SK-N-SH treated with all-trans-retinoic acid at 6 μM for 48 hours (cell line): ENCODE measurements around the gene CDC42BPB.

Experiments
- ARNTL ChIP-seq: fragments of 450-650 bp; formaldehyde crosslinking; IDR thresholded peaks from 2 replicates; pipeline ENCODE4 v1.5.0; 2020; ENCODE audit warnings: low read depth, mild to moderate bottlenecking, moderate library complexity, borderline replicate concordance
- BACH2 ChIP-seq: fragments of 250-450 bp; sonication (Bioruptor Pico); IDR thresholded peaks from 2 replicates; pipeline ENCODE4 v1.9.0; 2021; ENCODE audit warnings: mild to moderate bottlenecking, borderline replicate concordance
- ISL1 ChIP-seq: fragments of 250-450 bp; sonication (Bioruptor Pico); IDR thresholded peaks from 2 replicates; pipeline ENCODE4 v2.1.2; 2022; ENCODE audit warnings: mild to moderate bottlenecking, moderate library complexity
- OSR1 ChIP-seq: fragments of 250-450 bp; sonication (Bioruptor Pico); IDR thresholded peaks from 2 replicates; pipeline ENCODE4 v1.8.0; 2022; ENCODE audit warnings: moderate library complexity, mild to moderate bottlenecking, inconsistent platforms
- RARB ChIP-seq: fragments of 250-450 bp; sonication (Bioruptor Pico); IDR thresholded peaks from 2 replicates; pipeline ENCODE4 v1.8.0; 2021; ENCODE audit warnings: mild to moderate bottlenecking, moderate library complexity
- SNAI2 ChIP-seq: fragments of 250-450 bp; sonication (Bioruptor Pico); IDR thresholded peaks from 2 replicates; pipeline ENCODE4 v1.5.0; 2020; ENCODE audit warnings: mild to moderate bottlenecking, moderate library complexity
- ZFP30 ChIP-seq: fragments of 450-650 bp; formaldehyde crosslinking; IDR thresholded peaks from 2 replicates; pipeline ENCODE4 v1.5.0; 2022; ENCODE audit warnings: mild to moderate bottlenecking, moderate library complexity
- ZNF565 ChIP-seq: fragments of 450-650 bp; formaldehyde crosslinking; conservative IDR thresholded peaks from 2 replicates; pipeline ENCODE4 v1.5.0; 2020; ENCODE audit warnings: low read depth, mild to moderate bottlenecking, moderate library complexity
- ZNF70 ChIP-seq: fragments of 450-650 bp; formaldehyde crosslinking; IDR thresholded peaks from 2 replicates; pipeline ENCODE4 v1.5.0; 2020; ENCODE audit warnings: mild to moderate bottlenecking, moderate library complexity
- ZNF8 ChIP-seq: fragments of 450-650 bp; formaldehyde crosslinking; IDR thresholded peaks from 2 replicates; pipeline ENCODE4 v1.5.0; 2020; ENCODE audit warnings: mild to moderate bottlenecking, moderate library complexity
- TF ChIP-seq, protein P1 (sequence below): fragments of 250-450 bp; sonication (Bioruptor Pico); IDR thresholded peaks from 2 replicates; pipeline ENCODE4 v1.8.0; 2020; ENCODE audit warnings: mild to moderate bottlenecking, moderate library complexity, borderline replicate concordance
- TF ChIP-seq, protein P2 (sequence below): fragments of 250-450 bp; sonication (Bioruptor Pico); IDR thresholded peaks from 2 replicates; pipeline ENCODE4 v1.5.1; 2020; ENCODE audit warnings: low read depth, mild to moderate bottlenecking, moderate library complexity

DNA sequence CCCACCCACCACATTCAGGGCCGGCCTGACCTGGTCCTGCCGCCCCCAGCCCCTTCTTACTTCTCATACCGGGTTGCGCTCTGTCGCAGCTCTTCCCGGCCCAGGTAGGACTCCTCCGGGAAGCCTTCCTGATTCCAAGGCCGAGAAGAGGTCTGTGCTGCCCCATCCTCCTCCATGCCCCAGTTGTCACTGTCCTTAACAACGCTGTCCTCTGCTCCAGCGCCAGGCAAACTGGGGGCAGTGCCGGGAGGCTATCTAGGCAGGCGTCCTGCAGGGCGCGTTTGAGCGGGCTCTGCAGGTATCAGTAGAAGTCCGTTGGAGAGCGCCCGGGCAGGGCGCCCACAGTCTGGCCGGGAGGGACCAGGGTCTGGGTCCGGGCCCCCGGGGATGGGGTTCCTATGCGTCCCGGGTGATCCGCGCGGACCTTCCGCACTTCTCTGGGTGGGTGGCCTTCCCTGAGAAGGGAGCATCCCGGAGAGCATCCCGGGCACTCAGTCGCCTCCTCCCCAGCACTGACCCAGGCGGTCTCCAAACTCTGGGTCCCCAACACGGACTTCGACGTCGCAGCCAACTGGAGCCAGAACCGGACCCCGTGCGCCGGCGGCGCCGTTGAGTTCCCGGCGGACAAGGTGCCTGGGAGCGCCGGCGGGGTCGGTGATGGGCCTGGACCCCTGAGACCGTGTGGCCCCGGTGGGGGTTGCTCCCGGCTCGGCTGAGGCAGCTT is 134.0 kb downstream of the CDC42BPB start:
- TF ChIP-seq OSR1 (CRISPR knock-in tag) (no peak), ZNF565 (CRISPR knock-in tag) (no peak), ZNF70 (CRISPR knock-in tag) (no peak), ARNTL (CRISPR knock-in tag) (no peak), ISL1 (no peak), BACH2 (CRISPR knock-in tag) (no peak), RARB (CRISPR knock-in tag) (no peak), ZFP30 (CRISPR knock-in tag) (no peak), ZNF8 (CRISPR knock-in tag) (no peak), SNAI2 (CRISPR knock-in tag) (no peak)
- TF ChIP-seq, protein P1, sequence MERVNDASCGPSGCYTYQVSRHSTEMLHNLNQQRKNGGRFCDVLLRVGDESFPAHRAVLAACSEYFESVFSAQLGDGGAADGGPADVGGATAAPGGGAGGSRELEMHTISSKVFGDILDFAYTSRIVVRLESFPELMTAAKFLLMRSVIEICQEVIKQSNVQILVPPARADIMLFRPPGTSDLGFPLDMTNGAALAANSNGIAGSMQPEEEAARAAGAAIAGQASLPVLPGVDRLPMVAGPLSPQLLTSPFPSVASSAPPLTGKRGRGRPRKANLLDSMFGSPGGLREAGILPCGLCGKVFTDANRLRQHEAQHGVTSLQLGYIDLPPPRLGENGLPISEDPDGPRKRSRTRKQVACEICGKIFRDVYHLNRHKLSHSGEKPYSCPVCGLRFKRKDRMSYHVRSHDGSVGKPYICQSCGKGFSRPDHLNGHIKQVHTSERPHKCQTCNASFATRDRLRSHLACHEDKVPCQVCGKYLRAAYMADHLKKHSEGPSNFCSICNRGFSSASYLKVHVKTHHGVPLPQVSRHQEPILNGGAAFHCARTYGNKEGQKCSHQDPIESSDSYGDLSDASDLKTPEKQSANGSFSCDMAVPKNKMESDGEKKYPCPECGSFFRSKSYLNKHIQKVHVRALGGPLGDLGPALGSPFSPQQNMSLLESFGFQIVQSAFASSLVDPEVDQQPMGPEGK (CRISPR knock-in tag) = no peak
- TF ChIP-seq, protein P2, sequence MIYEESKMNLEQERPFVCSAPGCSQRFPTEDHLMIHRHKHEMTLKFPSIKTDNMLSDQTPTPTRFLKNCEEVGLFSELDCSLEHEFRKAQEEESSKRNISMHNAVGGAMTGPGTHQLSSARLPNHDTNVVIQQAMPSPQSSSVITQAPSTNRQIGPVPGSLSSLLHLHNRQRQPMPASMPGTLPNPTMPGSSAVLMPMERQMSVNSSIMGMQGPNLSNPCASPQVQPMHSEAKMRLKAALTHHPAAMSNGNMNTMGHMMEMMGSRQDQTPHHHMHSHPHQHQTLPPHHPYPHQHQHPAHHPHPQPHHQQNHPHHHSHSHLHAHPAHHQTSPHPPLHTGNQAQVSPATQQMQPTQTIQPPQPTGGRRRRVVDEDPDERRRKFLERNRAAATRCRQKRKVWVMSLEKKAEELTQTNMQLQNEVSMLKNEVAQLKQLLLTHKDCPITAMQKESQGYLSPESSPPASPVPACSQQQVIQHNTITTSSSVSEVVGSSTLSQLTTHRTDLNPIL = no peak
